Stimulated activated CD4-positive, alpha-beta T cell treated with anti-CD3 and anti-CD28 coated beads, Interleukin-1b, Interleukin-23, amount 100 ng/mL, for 4 hours (primary cell): ENCODE measurements around the gene SCTR.

Experiments used
- DNase-seq, 2 donors: peaks; one replicate each; pipeline ENCODE4 v3.0.0-alpha.2; 2020; ENCODE audit warnings: low read depth in 2 of 2

The SCTR gene

GRCh38 chr2:119430023-119430498 is 94.2 kb downstream of the SCTR start:
- no peak for DNase-seq

GRCh38 chr2:119429225-119429981 is 94.9 kb downstream of the SCTR start:
- no peak for DNase-seq

- DNase-seq, result no peak
Observed at GRCh38 chr2:119428488-119429224, 95.6 kb downstream of the SCTR start.

GRCh38 chr2:119427756-119428155 is 96.5 kb downstream of the SCTR start:
- DNase-seq, result no peak

GRCh38 chr2:119426801-119427395 is 97.4 kb downstream of the SCTR start:
- no peak for DNase-seq

- no peak for DNase-seq
Observed at GRCh38 chr2:119426396-119426675, 97.9 kb downstream of the SCTR start.

GRCh38 chr2:119425620-119426395 is 98.5 kb downstream of the SCTR start:
- no peak for DNase-seq

- no peak for DNase-seq
Observed at GRCh38 chr2:119425119-119425405, 99.2 kb downstream of the SCTR start.

- DNase-seq, result no peak
Observed at GRCh38 chr2:119424284-119425118, 99.8 kb downstream of the SCTR start.

GRCh38 chr2:119423811-119424210 is 100.5 kb downstream of the SCTR start:
- DNase-seq, result no peak

GRCh38 chr2:119423108-119423444 is 101.2 kb downstream of the SCTR start:
- no peak for DNase-seq

- DNase-seq, result no peak
Observed at GRCh38 chr2:119422360-119423107, 101.7 kb downstream of the SCTR start.

GRCh38 chr2:119421741-119422140 is 102.5 kb downstream of the SCTR start:
- DNase-seq, result no peak

GRCh38 chr2:119421304-119421703 is 103.0 kb downstream of the SCTR start:
- DNase-seq, result no peak

- DNase-seq, result no peak
Observed at GRCh38 chr2:119419803-119420508, 104.3 kb downstream of the SCTR start.

- no peak for DNase-seq
Observed at GRCh38 chr2:119419065-119419464, 105.2 kb downstream of the SCTR start.

- DNase-seq, result no peak
Observed at GRCh38 chr2:119417908-119418307, 106.4 kb downstream of the SCTR start.

GRCh38 chr2:119416299-119416923 is 107.9 kb downstream of the SCTR start:
- DNase-seq, result no peak

- DNase-seq, result no peak
Observed at GRCh38 chr2:119415630-119416029, 108.7 kb downstream of the SCTR start.

- no peak for DNase-seq
Observed at GRCh38 chr2:119414894-119415293, 109.4 kb downstream of the SCTR start.
